ENCODE data around the gene CFAP91.

CFAP91 gene

DNA sequence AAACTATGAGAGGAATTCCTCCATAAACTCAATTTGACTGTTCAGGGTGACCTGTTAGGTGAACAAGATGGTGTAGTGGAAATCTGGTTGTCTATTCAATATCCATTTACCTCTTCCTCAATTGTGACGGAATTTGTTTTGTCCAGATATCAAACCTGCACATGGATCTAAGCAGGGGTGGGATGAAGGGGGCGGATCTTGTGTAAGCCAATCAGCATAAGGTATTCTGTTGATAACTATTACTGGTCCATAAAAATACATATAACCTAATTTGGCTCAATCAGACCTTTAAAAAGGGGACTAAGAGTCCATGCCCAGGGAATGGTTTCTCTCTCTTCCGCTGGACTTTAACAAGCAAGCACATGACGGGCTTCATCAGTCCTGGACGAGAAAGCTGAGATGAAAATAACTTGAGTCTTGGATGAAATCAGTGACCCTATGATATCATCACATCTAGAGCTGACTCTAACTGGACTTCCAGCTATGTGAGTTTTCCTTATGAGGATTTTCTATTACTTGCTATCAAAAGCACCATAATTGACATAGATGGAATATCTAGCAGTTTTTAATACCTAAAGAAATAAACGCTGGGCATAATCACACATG lies 36.8 kb upstream of the CFAP91 start:
- no peak for DNase-seq (ENCODE audit: extremely low spot score)
- ChIA-PET POLR2A (no interaction called here), CTCF (no interaction called here)
- TF ChIP-seq ZNF384 (IDR thresholded peaks at IDR 0.05) (no peak), FOXM1 (IDR thresholded peaks at IDR 0.05; ENCODE audit: borderline replicate concordance) (no peak), BHLHE40 (IDR thresholded peaks at IDR 0.05; ENCODE audit: borderline replicate concordance) (no peak), ELF4 (IDR thresholded peaks at IDR 0.05) (no peak), TARDBP (IDR thresholded peaks at IDR 0.05) (no peak), L3MBTL2 (conservative IDR thresholded peaks at IDR 0.05) (no peak), ARNT (IDR thresholded peaks at IDR 0.05) (no peak)

GRCh38 chr3:119669906-119670570 lies 32.8 kb upstream of the CFAP91 start:
- DNase-seq (ENCODE audit: extremely low spot score), result no peak
- POLR2A ChIA-PET, result no interaction called here
- no peak for TF ChIP-seq FOXA1 (IDR thresholded peaks at IDR 0.05)
- no peak for TF ChIP-seq SUZ12 (IDR thresholded peaks at IDR 0.05)
- TF ChIP-seq TARDBP (IDR thresholded peaks at IDR 0.05), result no peak
- TF ChIP-seq FOXM1 (IDR thresholded peaks at IDR 0.05; ENCODE audit: borderline replicate concordance), result no peak
- no peak for TF ChIP-seq FOXK2 (IDR thresholded peaks at IDR 0.05)
- TF ChIP-seq NFRKB (IDR thresholded peaks at IDR 0.05), result no peak
- TF ChIP-seq SP1 (IDR thresholded peaks at IDR 0.05), result no peak
- CTCF ChIA-PET, result no interaction called here

DNA sequence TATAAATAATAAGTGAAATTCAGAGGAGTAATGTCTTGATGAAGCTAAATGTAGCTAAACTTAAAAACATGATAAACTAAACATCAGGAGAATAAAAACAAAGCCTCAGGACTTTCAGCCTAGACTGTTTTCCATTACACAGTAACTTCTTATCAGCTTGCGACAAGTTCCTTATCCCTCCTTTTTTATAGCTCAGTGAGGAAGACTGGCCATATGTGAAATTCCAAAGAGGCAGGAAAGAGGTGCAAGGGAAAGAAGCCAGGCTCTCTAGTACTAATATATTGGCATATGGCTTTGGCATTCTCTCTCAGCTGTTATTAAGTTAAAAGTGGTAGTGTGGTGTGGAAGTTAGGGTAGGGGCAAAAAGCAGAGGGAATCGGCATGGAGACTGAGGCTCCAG lies 30.0 kb upstream of the CFAP91 start:
- ChIA-PET POLR2A (interaction anchor here (0.8 to 1.4 kb wide), 3 partner anchors 10 to 209 kb away, joined by 4 read pairs; partner anchors contain the start of gene TMEM39A), CTCF (no interaction called here)
- TF ChIP-seq ZNF384 (IDR thresholded peaks at IDR 0.05), result no peak
- TF ChIP-seq BHLHE40 (IDR thresholded peaks at IDR 0.05; ENCODE audit: borderline replicate concordance), result no peak
- TF ChIP-seq HDGF (IDR thresholded peaks at IDR 0.05; ENCODE audit: borderline replicate concordance), result no peak
- TF ChIP-seq ARNT (IDR thresholded peaks at IDR 0.05), result no peak
- TF ChIP-seq FOXK2 (IDR thresholded peaks at IDR 0.05), result no peak
- TF ChIP-seq L3MBTL2 (conservative IDR thresholded peaks at IDR 0.05), result no peak
- no peak for TF ChIP-seq TARDBP (IDR thresholded peaks at IDR 0.05)
- TF ChIP-seq SP1 (IDR thresholded peaks at IDR 0.05), result no peak
- TF ChIP-seq FOXM1 (IDR thresholded peaks at IDR 0.05; ENCODE audit: borderline replicate concordance), result no peak
- no peak for TF ChIP-seq ELF4 (IDR thresholded peaks at IDR 0.05)
- no peak for TF ChIP-seq CTBP1 (IDR thresholded peaks at IDR 0.05; ENCODE audit: borderline replicate concordance)

GRCh38 chr3:119673875-119674274 lies 28.9 kb upstream of the CFAP91 start:
- ChIA-PET POLR2A (no interaction called here), CTCF (no interaction called here)
- DNase-seq (ENCODE audit: extremely low spot score), result no peak
- TF ChIP-seq L3MBTL2 (conservative IDR thresholded peaks at IDR 0.05) (no peak), SUZ12 (IDR thresholded peaks at IDR 0.05) (no peak), FOXK2 (IDR thresholded peaks at IDR 0.05) (no peak), SP1 (IDR thresholded peaks at IDR 0.05) (no peak), HDGF (IDR thresholded peaks at IDR 0.05; ENCODE audit: borderline replicate concordance) (no peak), FOXM1 (IDR thresholded peaks at IDR 0.05; ENCODE audit: borderline replicate concordance) (no peak), ZNF384 (IDR thresholded peaks at IDR 0.05) (no peak), LEF1 (IDR thresholded peaks at IDR 0.05; ENCODE audit: borderline replicate concordance) (no peak), TARDBP (IDR thresholded peaks at IDR 0.05) (no peak), BHLHE40 (IDR thresholded peaks at IDR 0.05; ENCODE audit: borderline replicate concordance) (no peak), FOXA1 (IDR thresholded peaks at IDR 0.05) (no peak), ELF4 (IDR thresholded peaks at IDR 0.05) (no peak), NFRKB (IDR thresholded peaks at IDR 0.05) (no peak), ARNT (IDR thresholded peaks at IDR 0.05) (no peak), CTBP1 (IDR thresholded peaks at IDR 0.05; ENCODE audit: borderline replicate concordance) (no peak), PKNOX1 (IDR thresholded peaks at IDR 0.05) (no peak)

More for the DNA sequence above, 30.0 kb upstream of the CFAP91 start:
- no peak for DNase-seq (ENCODE audit: extremely low spot score)

- TF ChIP-seq FOXA1 (IDR thresholded peaks at IDR 0.05) (no peak), ZNF384 (IDR thresholded peaks at IDR 0.05) (no peak)
- ChIA-PET CTCF (no interaction called here), POLR2A (interaction anchor here (2.0 kb wide), 1 partner anchor 177 kb away, joined by 9 read pairs; the partner anchor contains the start of gene TIMMDC1)
- no peak for DNase-seq (ENCODE audit: extremely low spot score)
Measured at GRCh38 chr3:119675188-119675874, 27.5 kb upstream of the CFAP91 start.

GRCh38 chr3:119676020-119676419 lies 26.8 kb upstream of the CFAP91 start:
- POLR2A ChIA-PET, result interaction anchor here (0.6 to 2.0 kb wide), 4 partner anchors 45 to 207 kb away, joined by 3 to 9 read pairs (median 4); partner anchors contain the start of genes POGLUT1 and TIMMDC1
- DNase-seq (ENCODE audit: extremely low spot score), result no peak
- CTCF ChIA-PET, result no interaction called here
- no peak for TF ChIP-seq L3MBTL2 (conservative IDR thresholded peaks at IDR 0.05)
- no peak for TF ChIP-seq ELF4 (IDR thresholded peaks at IDR 0.05)
- TF ChIP-seq CTBP1 (IDR thresholded peaks at IDR 0.05; ENCODE audit: borderline replicate concordance), result no peak
- no peak for TF ChIP-seq ZNF384 (IDR thresholded peaks at IDR 0.05)
- TF ChIP-seq HDGF (IDR thresholded peaks at IDR 0.05; ENCODE audit: borderline replicate concordance), result no peak
- no peak for TF ChIP-seq FOXK2 (IDR thresholded peaks at IDR 0.05)
- TF ChIP-seq PKNOX1 (IDR thresholded peaks at IDR 0.05), result no peak

Data from HEK293T (cell line).